ENCODE data around the gene TRMT5. TPM values are rescaled to one million over a fixed set of nuclear protein-coding genes. Genes with fewer than 3 reads are reported as not detected.

Gene TRMT5
- total and polyA plus RNA-seq, 2 of the 4 experiments (the other 2 are of a cell fraction), result 5.0 to 10.4 TPM

DNA sequence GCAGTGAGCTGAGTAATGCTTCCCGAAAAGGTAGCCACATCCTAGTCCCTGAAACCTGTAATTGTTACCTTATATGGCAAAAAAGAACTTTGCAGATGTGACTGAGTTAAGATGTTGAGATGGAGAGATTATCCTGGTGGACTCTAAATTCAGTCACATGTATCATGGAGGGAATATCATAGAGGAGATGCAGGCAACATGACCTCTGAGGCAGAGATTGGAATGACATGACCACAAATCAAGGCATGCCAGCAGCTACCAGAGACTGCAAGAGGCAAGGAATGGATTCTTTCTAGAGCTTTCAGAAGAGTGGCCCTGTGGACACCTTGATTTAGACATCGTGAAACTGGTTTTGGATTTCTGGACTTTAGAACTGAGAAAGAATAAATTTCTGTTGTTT, 18.7 kb upstream of the TRMT5 start:
- ATAC-seq (ENCODE audit: low read depth), result no peak
- TF ChIP-seq NFE2L2 (IDR thresholded peaks at IDR 0.05; ENCODE audit: low read depth, low read length) (no peak), USF2 (IDR thresholded peaks at IDR 0.05; ENCODE audit: low read depth, low read length) (no peak), SMC3 (IDR thresholded peaks at IDR 0.05; ENCODE audit: low read depth, low read length) (no peak), MAZ (IDR thresholded peaks at IDR 0.05; ENCODE audit: borderline replicate concordance, low read depth, low read length) (no peak), RCOR1 (IDR thresholded peaks at IDR 0.05; ENCODE audit: insufficient replicate concordance, low read length) (no peak), BHLHE40 (IDR thresholded peaks at IDR 0.05; ENCODE audit: low read depth, low read length) (no peak), POLR2A (IDR thresholded peaks at IDR 0.05; ENCODE audit: low read depth, low read length) (no peak), MAFK (IDR thresholded peaks at IDR 0.05; ENCODE audit: low read depth, low read length) (no peak), FOS (IDR thresholded peaks at IDR 0.05; ENCODE audit: low read depth, low read length) (no peak), RAD21 (IDR thresholded peaks at IDR 0.05; ENCODE audit: low read length) (no peak), CEBPB (IDR thresholded peaks at IDR 0.05; ENCODE audit: low read depth, low read length) (no peak), MXI1 (IDR thresholded peaks at IDR 0.05; ENCODE audit: borderline replicate concordance, low read depth, low read length) (no peak), CHD1 (IDR thresholded peaks at IDR 0.05; ENCODE audit: low read depth, low read length) (no peak), RFX5 (IDR thresholded peaks at IDR 0.05; ENCODE audit: low read depth, low read length) (no peak)
- TF ChIP-seq, protein P1, sequence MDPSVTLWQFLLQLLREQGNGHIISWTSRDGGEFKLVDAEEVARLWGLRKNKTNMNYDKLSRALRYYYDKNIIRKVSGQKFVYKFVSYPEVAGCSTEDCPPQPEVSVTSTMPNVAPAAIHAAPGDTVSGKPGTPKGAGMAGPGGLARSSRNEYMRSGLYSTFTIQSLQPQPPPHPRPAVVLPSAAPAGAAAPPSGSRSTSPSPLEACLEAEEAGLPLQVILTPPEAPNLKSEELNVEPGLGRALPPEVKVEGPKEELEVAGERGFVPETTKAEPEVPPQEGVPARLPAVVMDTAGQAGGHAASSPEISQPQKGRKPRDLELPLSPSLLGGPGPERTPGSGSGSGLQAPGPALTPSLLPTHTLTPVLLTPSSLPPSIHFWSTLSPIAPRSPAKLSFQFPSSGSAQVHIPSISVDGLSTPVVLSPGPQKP (IDR thresholded peaks at IDR 0.05; ENCODE audit: borderline replicate concordance, low read depth, low read length), result no peak
- TF ChIP-seq, protein P2, sequence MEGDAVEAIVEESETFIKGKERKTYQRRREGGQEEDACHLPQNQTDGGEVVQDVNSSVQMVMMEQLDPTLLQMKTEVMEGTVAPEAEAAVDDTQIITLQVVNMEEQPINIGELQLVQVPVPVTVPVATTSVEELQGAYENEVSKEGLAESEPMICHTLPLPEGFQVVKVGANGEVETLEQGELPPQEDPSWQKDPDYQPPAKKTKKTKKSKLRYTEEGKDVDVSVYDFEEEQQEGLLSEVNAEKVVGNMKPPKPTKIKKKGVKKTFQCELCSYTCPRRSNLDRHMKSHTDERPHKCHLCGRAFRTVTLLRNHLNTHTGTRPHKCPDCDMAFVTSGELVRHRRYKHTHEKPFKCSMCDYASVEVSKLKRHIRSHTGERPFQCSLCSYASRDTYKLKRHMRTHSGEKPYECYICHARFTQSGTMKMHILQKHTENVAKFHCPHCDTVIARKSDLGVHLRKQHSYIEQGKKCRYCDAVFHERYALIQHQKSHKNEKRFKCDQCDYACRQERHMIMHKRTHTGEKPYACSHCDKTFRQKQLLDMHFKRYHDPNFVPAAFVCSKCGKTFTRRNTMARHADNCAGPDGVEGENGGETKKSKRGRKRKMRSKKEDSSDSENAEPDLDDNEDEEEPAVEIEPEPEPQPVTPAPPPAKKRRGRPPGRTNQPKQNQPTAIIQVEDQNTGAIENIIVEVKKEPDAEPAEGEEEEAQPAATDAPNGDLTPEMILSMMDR (conservative IDR thresholded peaks at IDR 0.05; ENCODE audit: low read depth, low read length), result no peak
- no peak overlapping the region for H4K91ac ChIP-seq (ENCODE audit: insufficient read depth, low read depth, low read length)
- no peak overlapping the region for H3K14ac ChIP-seq (replicated peaks; ENCODE audit: low read depth, low read length)
- H3K27ac ChIP-seq (ENCODE audit: insufficient read depth, low read length), result no peak overlapping the region
- no peak overlapping the region for H4K5ac ChIP-seq (ENCODE audit: low read depth, low read length)
- no peak overlapping the region for H3K4me2 ChIP-seq (ENCODE audit: low read depth, low read length)
- no TSS peak for BruUV-seq (replicated peaks)
- H2BK120ac ChIP-seq (ENCODE audit: low read depth, low read length), result no peak overlapping the region
- H2AK5ac ChIP-seq (ENCODE audit: low read depth, low read length), result no peak overlapping the region
- no peak overlapping the region for H4K8ac ChIP-seq (ENCODE audit: low read depth in 2 of 2, low read length in 2 of 2)
- no peak overlapping the region for H3K4me3 ChIP-seq (ENCODE audit: insufficient read depth, low read depth, low read length)
- H3K36me3 ChIP-seq (ENCODE audit: control insufficient read depth, insufficient read depth, low read length), result peaks cover 10% of the 10 kb centered on the region
- ChIA-PET CTCF (no interaction called here), POLR2A (ENCODE audit: unreplicated experiment) (no interaction called here)
- no peak overlapping the region for H3K4ac ChIP-seq (ENCODE audit: low read depth, low read length)
- in situ Hi-C loops (cut with MboI; ENCODE audit: low sequenced_read_pairs) (loop anchor here (25.0 kb wide), 1 partner anchor 362 kb away; the partner anchor contains the start of gene SIX1), intact Hi-C loops (cut with micrococcal nuclease) (no loop called here), dilution Hi-C loops (cut with HindIII; ENCODE audit: low sequenced_read_pairs, unreplicated experiment) (no loop called here)
- no peak overlapping the region for H2BK20ac ChIP-seq (ENCODE audit: low read depth, low read length)
- H3K9me1 ChIP-seq (ENCODE audit: insufficient read depth, low read length), result peaks cover 4% of the 10 kb centered on the region; the same call in 1 of the 2 replicates
- no peak overlapping the region for H3K56ac ChIP-seq (ENCODE audit: extremely low read depth, insufficient read depth, low read length)
- no peak overlapping the region for H2BK15ac ChIP-seq (ENCODE audit: low read depth, low read length)
- H3K4me1 ChIP-seq (ENCODE audit: control insufficient read depth, insufficient read depth, low read length), result no peaks in the 10 kb centered on the region
- H3K9me3 ChIP-seq (ENCODE audit: control insufficient read depth, insufficient read depth, low read length), result peaks cover 2% of the 10 kb centered on the region; the same call in 1 of the 2 replicates
- no peak overlapping the region for H3K23ac ChIP-seq (ENCODE audit: low read depth, low read length)
- no peaks in the 10 kb centered on the region for H3K27me3 ChIP-seq (ENCODE audit: control insufficient read depth, insufficient read depth, low read length)
- H2AFZ ChIP-seq (replicated peaks; ENCODE audit: low read length, poor library complexity), result no peak overlapping the region
- no peak overlapping the region for H3K18ac ChIP-seq (ENCODE audit: low read depth, low read length)
- H2BK5ac ChIP-seq (ENCODE audit: low read depth, low read length, poor library complexity, severe bottlenecking), result no peak overlapping the region
- no peak overlapping the region for H2AK9ac ChIP-seq (replicated peaks; ENCODE audit: low read depth, low read length, poor library complexity)
- peaks cover 4 to 34% of the 10 kb centered on the region in 2 experiments; a peak in 3 of 4 replicates for H3K79me1 ChIP-seq (ENCODE audit: low read depth in 1 of 2, low read length in 2 of 2)
- WGBS, 2 experiments (ENCODE audit: extremely low coverage in 2 of 2, insufficient read length in 1 of 2), result no CpG with 5 or more reads among the region's 2 CpGs
- no peaks in the 10 kb centered on the region for H4K20me1 ChIP-seq (ENCODE audit: insufficient read depth, low read length)
- no peak for DNase-seq
- no peak overlapping the region for H3K9ac ChIP-seq (ENCODE audit: low read depth, low read length)

Measured in IMR-90 (cell line).